GM12892 (cell line): ENCODE measurements around the gene NUDT14.

Source experiments
- POLR2A ChIP-seq: IDR thresholded peaks from 2 replicates; pipeline ENCODE4 v1.6.1; 2011; ENCODE audit warnings: low read depth, low read length, control low read depth
- POLR2AphosphoS5 ChIP-seq: IDR thresholded peaks from 2 replicates; pipeline ENCODE4 v1.6.1; 2011; ENCODE audit warnings: low read depth, low read length, control low read depth
- TAF1 ChIP-seq: IDR thresholded peaks from 2 replicates; pipeline ENCODE4 v1.6.1; 2011; ENCODE audit warnings: low read depth, mild to moderate bottlenecking, control low read depth, low read length, borderline replicate concordance

DNA sequence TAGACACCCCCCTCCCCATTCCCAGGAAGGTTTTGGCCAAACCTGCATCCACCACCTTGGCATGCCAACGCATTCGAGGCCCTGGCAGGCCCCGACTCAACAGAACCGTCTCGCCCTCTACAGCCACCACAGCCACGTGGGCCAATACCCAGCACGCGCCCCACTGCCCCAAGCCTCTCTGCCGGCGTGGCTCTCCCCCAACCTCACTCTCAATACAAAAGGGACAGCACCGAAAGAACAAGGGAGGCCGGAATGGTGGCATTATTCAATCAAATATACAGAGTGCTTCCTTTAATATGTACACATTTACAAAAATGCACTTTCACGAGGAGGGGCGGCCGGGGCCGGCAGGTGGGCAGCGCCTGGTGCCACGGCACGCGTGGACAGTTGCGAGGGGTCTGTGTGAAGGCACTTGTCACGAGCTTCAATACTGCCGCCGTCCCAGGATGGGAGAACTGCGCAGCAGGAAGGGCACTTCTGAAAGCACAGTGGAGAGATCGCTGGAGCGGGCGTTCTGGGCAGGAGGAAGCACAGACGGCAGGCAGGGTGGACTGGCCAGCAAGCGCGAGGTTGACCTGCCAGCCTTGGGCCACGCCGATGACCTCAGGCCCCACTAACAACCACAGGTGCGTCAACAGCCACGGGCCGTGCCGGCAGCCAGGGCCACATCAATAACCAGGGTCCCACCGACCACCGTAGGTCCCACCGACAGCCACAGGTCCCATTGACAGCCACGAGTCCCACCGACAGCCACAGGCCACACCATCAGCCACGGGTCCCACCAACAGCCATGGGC lies 39.4 kb downstream of the NUDT14 start:
- TF ChIP-seq POLR2AphosphoS5 (no peak), POLR2A (no peak), TAF1 (no peak)
